ENCODE data around the gene TMEM141.
"Not testable (repeated sequence)": the region's sequence is repeated elsewhere in the genome, so short reads cannot be mapped to it uniquely, and the experiment has no call there.

The TMEM141 gene

GRCh38 chr9:136755302-136756133, 35.6 kb upstream of the TMEM141 start:
- not testable (repeated sequence) for DNase-seq

- no peak for DNase-seq
These were observed 35.1 kb upstream of the TMEM141 start for GRCh38 chr9:136756134-136756438.

GRCh38 chr9:136756836-136757235, 34.3 kb upstream of the TMEM141 start:
- DNase-seq, result no peak

GRCh38 chr9:136757328-136757727, 33.8 kb upstream of the TMEM141 start:
- DNase-seq, result no peak

- no peak for DNase-seq
These were observed 33.4 kb upstream of the TMEM141 start for GRCh38 chr9:136757751-136758140.

GRCh38 chr9:136759001-136759400, 32.1 kb upstream of the TMEM141 start:
- no peak for DNase-seq

- DNase-seq, result no peak
These were observed 31.5 kb upstream of the TMEM141 start for GRCh38 chr9:136759436-136760325.

- no peak for DNase-seq
These were observed 30.7 kb upstream of the TMEM141 start for GRCh38 chr9:136760424-136760823.

- DNase-seq, result not testable (repeated sequence)
These were observed 30.2 kb upstream of the TMEM141 start for GRCh38 chr9:136760834-136761544.

- DNase-seq, result no peak
These were observed 29.6 kb upstream of the TMEM141 start for GRCh38 chr9:136761545-136761981.

GRCh38 chr9:136762221-136762691, 28.9 kb upstream of the TMEM141 start:
- no peak for DNase-seq

- DNase-seq, result peak in 1 of 2 experiments; percentile 20
These were observed 28.1 kb upstream of the TMEM141 start for GRCh38 chr9:136762915-136763648.

- no peak for DNase-seq
These were observed 27.5 kb upstream of the TMEM141 start for GRCh38 chr9:136763649-136764035.

GRCh38 chr9:136764301-136764891, 26.7 kb upstream of the TMEM141 start, which contains the start of gene LCN15:
Gene LCN15 (minus strand): TSS chr9:136764518. CDS start chr9:136764488, 30 bp downstream.
- DNase-seq, result no peak

GRCh38 chr9:136765041-136765440, 26.1 kb upstream of the TMEM141 start:
- no peak for DNase-seq

- not testable (repeated sequence) for DNase-seq
These were observed 25.3 kb upstream of the TMEM141 start for GRCh38 chr9:136765745-136766409.

GRCh38 chr9:136766410-136767120, 24.6 kb upstream of the TMEM141 start:
- not testable (repeated sequence) for DNase-seq

- DNase-seq, result no peak
These were observed 21.4 kb upstream of the TMEM141 start for GRCh38 chr9:136769710-136770191.

- no peak for DNase-seq
These were observed 19.2 kb upstream of the TMEM141 start for GRCh38 chr9:136771907-136772415.

- no peak for DNase-seq
These were observed 17.6 kb upstream of the TMEM141 start for GRCh38 chr9:136773386-136774044.

Measured in NCI-H187 (cell line).